ENCODE measurements around the gene USP4.
"Not testable (repeated sequence)": the region's sequence is repeated elsewhere in the genome, so short reads cannot be mapped to it uniquely, and the experiment has no call there.

Gene USP4

GRCh38 chr3:49349348-49350114 lies 9.7 kb upstream of the USP4 start:
- DNase-seq = no peak

GRCh38 chr3:49348361-49348760 lies 8.5 kb upstream of the USP4 start:
- not testable (repeated sequence) for DNase-seq

- no peak for DNase-seq
Observed at GRCh38 chr3:49346797-49347251, 7.0 kb upstream of the USP4 start.

GRCh38 chr3:49343163-49343562 lies 3.3 kb upstream of the USP4 start:
- no peak for DNase-seq

- DNase-seq = no peak
Observed at GRCh38 chr3:49341996-49342395, 2.1 kb upstream of the USP4 start.

GRCh38 chr3:49339581-49339940 lies 292 bp downstream of the USP4 start:
- no peak for DNase-seq

- DNase-seq = no peak
Observed at GRCh38 chr3:49333916-49334633, 5.8 kb downstream of the USP4 start.

- no peak for DNase-seq
Observed at GRCh38 chr3:49333091-49333490, 6.8 kb downstream of the USP4 start.

- DNase-seq = no peak
Observed at GRCh38 chr3:49329186-49329585, 10.7 kb downstream of the USP4 start.

- not testable (repeated sequence) for DNase-seq
Observed at GRCh38 chr3:49328350-49328749, 11.5 kb downstream of the USP4 start.

GRCh38 chr3:49327485-49327884 lies 12.4 kb downstream of the USP4 start:
- DNase-seq = no peak

- no peak for DNase-seq
Observed at GRCh38 chr3:49324768-49325167, 15.1 kb downstream of the USP4 start.

- DNase-seq = no peak
Observed at GRCh38 chr3:49316696-49317457, 23.0 kb downstream of the USP4 start.

- DNase-seq = no peak
Observed at GRCh38 chr3:49313896-49314688, 25.8 kb downstream of the USP4 start.

- DNase-seq = no peak
Observed at GRCh38 chr3:49311283-49311682, 28.6 kb downstream of the USP4 start.

GRCh38 chr3:49310677-49311076 lies 29.2 kb downstream of the USP4 start:
- DNase-seq = no peak

- DNase-seq = no peak
Observed at GRCh38 chr3:49305608-49306007, 34.2 kb downstream of the USP4 start.

- DNase-seq = no peak
Observed at GRCh38 chr3:49302613-49303012, 37.2 kb downstream of the USP4 start.

- no peak for DNase-seq
Observed at GRCh38 chr3:49300595-49300994, 39.3 kb downstream of the USP4 start.

- DNase-seq = no peak
Observed at GRCh38 chr3:49298511-49298910, 41.3 kb downstream of the USP4 start.

GRCh38 chr3:49296781-49297411 lies 43.0 kb downstream of the USP4 start:
- DNase-seq = no peak

- DNase-seq = no peak
Observed at GRCh38 chr3:49295489-49296058, 44.3 kb downstream of the USP4 start.

All from NCI-H2029 (cell line).